Endodermal cell (in vitro differentiated cells): Measurements from ENCODE around the gene EHHADH. TPM values are rescaled to one million over a fixed set of nuclear protein-coding genes. Genes with fewer than 3 reads are reported as not detected.

Experiments used
- DNase-seq: peaks from one replicate; pipeline ENCODE4 v3.0.0-alpha.2; 2017
- H3K27ac ChIP-seq: 2 replicates; pipeline ENCODE4 v1.5.1; 2013; ENCODE audit warnings: mild to moderate bottlenecking, low read depth, low read length, moderate library complexity
- H3K27me3 ChIP-seq: 2 replicates; pipeline ENCODE4 v1.6.1; 2013; ENCODE audit warnings: mild to moderate bottlenecking, low read length, moderate library complexity; ENCODE audit not compliant: insufficient read depth, control insufficient read depth, poor library complexity, severe bottlenecking
- H3K36me3 ChIP-seq: 2 replicates; pipeline ENCODE4 v1.7.0; 2013; ENCODE audit warnings: mild to moderate bottlenecking, low read length, moderate library complexity; ENCODE audit not compliant: control insufficient read depth, insufficient read depth
- H3K4me1 ChIP-seq: one replicate; pipeline ENCODE4 v1.7.0; 2013; ENCODE audit warnings: low read length; ENCODE audit not compliant: control insufficient read depth, insufficient read depth
- H3K4me3 ChIP-seq: 2 replicates; pipeline ENCODE4 v1.5.1; 2013; ENCODE audit warnings: mild to moderate bottlenecking, low read length, moderate library complexity
- H3K9ac ChIP-seq: 2 replicates; pipeline ENCODE4 v1.6.1; 2013; ENCODE audit warnings: mild to moderate bottlenecking, low read length, moderate library complexity; ENCODE audit not compliant: poor library complexity, severe bottlenecking; ENCODE audit errors: extremely low read depth
- H3K9me3 ChIP-seq: 2 replicates; pipeline ENCODE4 v1.6.1; 2013; ENCODE audit warnings: mild to moderate bottlenecking, low read length, moderate library complexity; ENCODE audit not compliant: control insufficient read depth
- H3K27ac Mint-ChIP-seq: 2 replicates; pipeline ENCODE4 v1.8.0; 2020; ENCODE audit warnings: mixed read lengths
- H3K27me3 Mint-ChIP-seq: 2 replicates; pipeline ENCODE4 v1.8.0; 2021; ENCODE audit warnings: mild to moderate bottlenecking, mixed read lengths; ENCODE audit not compliant: insufficient read depth
- H3K36me3 Mint-ChIP-seq: 2 replicates; pipeline ENCODE4 v1.8.0; 2020; ENCODE audit warnings: low read depth, mixed read lengths
- H3K4me1 Mint-ChIP-seq: 2 replicates; pipeline ENCODE4 v1.8.0; 2020; ENCODE audit warnings: mixed read lengths
- H3K4me3 Mint-ChIP-seq: 2 replicates; pipeline ENCODE4 v1.8.0; 2020; ENCODE audit warnings: mild to moderate bottlenecking, moderate library complexity, mixed read lengths
- H3K9me3 Mint-ChIP-seq: 2 replicates; pipeline ENCODE4 v1.8.0; 2020; ENCODE audit warnings: mild to moderate bottlenecking, mixed read lengths
- WGBS, 2 experiments: methylation state at CpG; one replicate each; pipeline versions ENCODE4 v1.1.5 to v1.1.7; 2013; ENCODE audit warnings: missing lambda C conversion rate in 2 of 2, mixed read lengths in 1 of 2; ENCODE audit not compliant: insufficient coverage in 1 of 2, insufficient read length in 1 of 2; 5-methylcytosine and 5-hydroxymethylcytosine counted together
- total RNA-seq, 2 donors: library from RNA; stranded (reverse); fragmentation: NEBNext Ultra II Directional in 1 of 2; extraction: Animal tissue kit (Norgen Biotek cat#: 25700) in 1 of 2; gene quantifications; 2 replicates in 1 of 2; 3 replicates in 1 of 2; pipeline ENCODE4 v1.2.1, GENCODE V29; 2021
- TF ChIP-seq, protein P1 (sequence below): fragments of 200-600 bp; sonication (generic); conservative IDR thresholded peaks from 2 replicates; pipeline ENCODE4 v1.5.0; 2021; ENCODE audit warnings: antibody characterized with exemption, mild to moderate bottlenecking

The EHHADH gene
- total RNA-seq, 2 donors from 2014 or later, result 58.7 to 79.2 TPM

DNA sequence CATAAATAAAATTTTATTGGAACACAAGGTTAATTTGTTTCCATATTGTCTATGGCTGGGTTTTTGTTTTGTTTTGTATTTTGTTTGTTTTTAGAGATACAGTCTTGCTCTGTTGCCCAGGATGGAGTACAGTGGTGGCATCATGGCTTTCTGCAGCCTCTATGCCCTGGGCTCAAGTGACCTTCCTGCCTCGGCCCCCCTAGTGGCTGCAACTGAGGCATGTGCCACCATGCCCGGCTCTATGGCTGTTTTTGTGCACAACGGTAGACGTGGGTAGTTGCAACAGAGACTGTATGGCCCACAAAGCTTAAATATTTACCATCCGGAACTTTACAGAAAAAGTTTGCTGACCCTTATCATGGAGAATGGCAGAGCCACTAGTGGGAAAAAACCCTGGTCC lies 54.2 kb downstream of the EHHADH start:
- Histone ChIP-seq H3K9me3 (peaks cover 12% of the 10 kb centered on the region), H3K4me1 (no peaks in the 10 kb centered on the region), H3K9ac (no peak overlapping the region), H3K27ac (no peak overlapping the region), H3K36me3 (peaks cover 39% of the 10 kb centered on the region), H3K27me3 (no peaks in the 10 kb centered on the region), H3K4me3 (no peak overlapping the region)
- no peaks in the 10 kb centered on the region for H3K4me1 Mint-ChIP-seq
- peaks cover 20% of the 10 kb centered on the region for H3K9me3 Mint-ChIP-seq
- TF ChIP-seq, protein P1, sequence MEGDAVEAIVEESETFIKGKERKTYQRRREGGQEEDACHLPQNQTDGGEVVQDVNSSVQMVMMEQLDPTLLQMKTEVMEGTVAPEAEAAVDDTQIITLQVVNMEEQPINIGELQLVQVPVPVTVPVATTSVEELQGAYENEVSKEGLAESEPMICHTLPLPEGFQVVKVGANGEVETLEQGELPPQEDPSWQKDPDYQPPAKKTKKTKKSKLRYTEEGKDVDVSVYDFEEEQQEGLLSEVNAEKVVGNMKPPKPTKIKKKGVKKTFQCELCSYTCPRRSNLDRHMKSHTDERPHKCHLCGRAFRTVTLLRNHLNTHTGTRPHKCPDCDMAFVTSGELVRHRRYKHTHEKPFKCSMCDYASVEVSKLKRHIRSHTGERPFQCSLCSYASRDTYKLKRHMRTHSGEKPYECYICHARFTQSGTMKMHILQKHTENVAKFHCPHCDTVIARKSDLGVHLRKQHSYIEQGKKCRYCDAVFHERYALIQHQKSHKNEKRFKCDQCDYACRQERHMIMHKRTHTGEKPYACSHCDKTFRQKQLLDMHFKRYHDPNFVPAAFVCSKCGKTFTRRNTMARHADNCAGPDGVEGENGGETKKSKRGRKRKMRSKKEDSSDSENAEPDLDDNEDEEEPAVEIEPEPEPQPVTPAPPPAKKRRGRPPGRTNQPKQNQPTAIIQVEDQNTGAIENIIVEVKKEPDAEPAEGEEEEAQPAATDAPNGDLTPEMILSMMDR, result peak; percentile 57
- no peak for DNase-seq
- H3K4me3 Mint-ChIP-seq, result no peak overlapping the region
- no peaks in the 10 kb centered on the region for H3K27me3 Mint-ChIP-seq
- 90 to 93% methylated on average over 5 of the region's 5 CpGs for WGBS, 2 experiments
- peaks cover 79% of the 10 kb centered on the region for H3K36me3 Mint-ChIP-seq
- H3K27ac Mint-ChIP-seq, result no peak overlapping the region

DNA sequence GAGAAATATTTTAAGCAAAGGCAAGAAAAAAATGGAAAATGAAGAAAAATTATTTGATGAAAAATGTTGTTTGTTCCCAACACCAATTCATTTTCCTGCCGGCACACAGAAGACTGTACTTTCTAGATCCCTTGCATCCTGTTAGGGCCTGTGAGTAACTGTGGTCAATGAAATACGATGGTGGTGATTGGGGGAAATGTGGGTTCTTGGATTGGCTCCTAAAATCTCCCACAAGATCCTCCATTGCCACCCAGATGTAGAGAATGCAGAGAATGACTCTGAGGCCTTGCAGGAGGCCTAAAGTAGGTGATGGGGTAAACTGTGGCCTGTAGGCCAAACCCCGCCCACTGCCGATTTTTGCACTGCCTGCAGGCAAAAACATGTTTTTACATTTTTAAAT lies 54.6 kb downstream of the EHHADH start:
- Mint-ChIP-seq H3K27ac (no peak overlapping the region), H3K27me3 (no peaks in the 10 kb centered on the region), H3K4me1 (no peaks in the 10 kb centered on the region), H3K4me3 (no peak overlapping the region), H3K9me3 (peaks cover 20% of the 10 kb centered on the region), H3K36me3 (peaks cover 75% of the 10 kb centered on the region)
- 95% methylated on average over 4 of the region's 4 CpGs; no CpG with 5 or more reads in 1 of the 2 experiments for WGBS, 2 experiments
- H3K27me3 ChIP-seq, result no peaks in the 10 kb centered on the region
- peaks cover 12% of the 10 kb centered on the region for H3K9me3 ChIP-seq
- no peak overlapping the region for H3K27ac ChIP-seq
- no peaks in the 10 kb centered on the region for H3K4me1 ChIP-seq
- peaks cover 35% of the 10 kb centered on the region for H3K36me3 ChIP-seq
- TF ChIP-seq, protein P1, result no peak
- no peak for DNase-seq
- no peak overlapping the region for H3K9ac ChIP-seq
- no peak overlapping the region for H3K4me3 ChIP-seq

DNA sequence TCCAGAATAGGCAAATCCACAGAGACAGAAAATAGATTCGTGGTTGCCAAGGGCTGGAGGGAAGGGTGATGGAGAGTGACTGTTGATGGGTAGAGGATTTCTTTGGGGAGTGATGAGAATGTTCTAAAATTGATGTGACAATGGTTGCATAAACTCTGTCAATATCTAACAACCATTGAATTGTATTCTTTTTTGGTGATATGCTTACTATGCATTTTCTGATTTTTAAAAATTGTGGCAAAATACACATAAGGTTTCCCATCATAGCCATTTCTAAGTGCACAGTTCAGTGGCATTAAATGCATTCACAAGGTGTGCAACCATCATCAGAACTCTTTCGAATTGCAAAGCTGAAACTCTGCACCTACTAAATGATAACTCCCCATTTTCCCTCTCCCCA lies 56.8 kb downstream of the EHHADH start:
- H3K27me3 ChIP-seq, result no peaks in the 10 kb centered on the region
- TF ChIP-seq, protein P1, result no peak
- no peak overlapping the region for H3K27ac ChIP-seq
- H3K9me3 ChIP-seq, result peaks cover 12% of the 10 kb centered on the region
- no peaks in the 10 kb centered on the region for H3K4me1 Mint-ChIP-seq
- 93 to 100% methylated on average over 2 of the region's 2 CpGs for WGBS, 2 experiments
- peaks cover 79% of the 10 kb centered on the region for H3K36me3 Mint-ChIP-seq
- H3K36me3 ChIP-seq, result peaks cover 42% of the 10 kb centered on the region
- no peak for DNase-seq
- H3K9ac ChIP-seq, result no peak overlapping the region
- H3K9me3 Mint-ChIP-seq, result peaks cover 20% of the 10 kb centered on the region
- H3K4me1 ChIP-seq, result no peaks in the 10 kb centered on the region
- H3K4me3 Mint-ChIP-seq, result no peak overlapping the region
- H3K27me3 Mint-ChIP-seq, result no peaks in the 10 kb centered on the region
- no peak overlapping the region for H3K27ac Mint-ChIP-seq
- H3K4me3 ChIP-seq, result no peak overlapping the region
